Esophagus squamous epithelium (tissue), 4 donors: ENCODE results near the gene AIP.

Source experiments
- CTCF ChIP-seq, 6 experiments: fragments of 450-650 bp in 4 of 6; fragments of 200-600 bp in 2 of 6; sonication (generic) in 2 of 6; IDR thresholded peaks; one replicate each; pipeline ENCODE4 v1.5.1; 2016 to 2019; ENCODE audit warnings: antibody characterized with exemption in 6 of 6, mild to moderate bottlenecking in 4 of 6, moderate library complexity in 4 of 6
- POLR2A ChIP-seq, 4 donors: fragments of 450-650 bp; IDR thresholded peaks; one replicate each; pipeline ENCODE4 v1.6.1; 2017; ENCODE audit warnings: antibody characterized with exemption in 4 of 4, mild to moderate bottlenecking in 4 of 4, moderate library complexity in 3 of 4

- TF ChIP-seq CTCF (IDR thresholded peaks at IDR 0.05) (no peak), POLR2A (IDR thresholded peaks at IDR 0.05) (no peak)
Observed at GRCh38 chr11:67437809-67438157, 45.0 kb upstream of the AIP start.
